HepG2 (cell line): ENCODE results near the gene NLRP5. TPM values are rescaled to one million over a fixed set of nuclear protein-coding genes. Genes with fewer than 3 reads are reported as not detected.

Experiments used
- ATAC-seq: fragments of 200-7000 bp; cut with Tn5 transposase; 3 replicates; pipeline ENCODE4 v1.9.1; 2020; ENCODE audit warnings: mild to moderate bottlenecking, moderate library complexity
- BruUV-seq: library from RNA; stranded (reverse); fragments of 400-500 nt; replicated peaks from 2 replicates; lab custom pipeline; 2021; lab: Mats Ljungman, UMichigan
- CTCF ChIA-PET: fragments of 300-600 bp; formaldehyde crosslinking; extraction: SDS; loops from one replicate; lab custom pipeline; 2021; ENCODE audit warnings: low total read pairs, inconsistent platforms, low intra/inter-chr PET ratio; lab: Yijun Ruan, JAX
- POLR2A ChIA-PET: fragments of 350-600 bp; sonication (Branson Sonifier 250); formaldehyde crosslinking; loops from one replicate; lab custom pipeline; 2020; ENCODE audit warnings: antibody characterized with exemption, inconsistent platforms; lab: Yijun Ruan, JAX
- DNase-seq: peaks from one replicate; pipeline ENCODE4 v3.0.0-alpha.2; 2015; ENCODE audit warnings: low spot score
- FAIRE-seq: peaks from 3 replicates; lab custom pipeline; 2011; peaks lifted over from hg19 to GRCh38; lab: Jason Lieb, UNC
- H2AFZ ChIP-seq: one replicate; pipeline ENCODE4 v1.6.1; 2011; ENCODE audit warnings: low read length, inconsistent platforms
- H3K27ac ChIP-seq: fragments of 300-600 bp; 3 replicates; pipeline ENCODE4 v1.8.0; 2011; ENCODE audit warnings: mixed run types, mild to moderate bottlenecking, mixed read lengths, low read length, inconsistent platforms; ENCODE audit not compliant: insufficient read depth; ENCODE audit errors: extremely low read length
- H3K27me3 ChIP-seq, 2 experiments: fragments of 200-600 bp in 1 of 2; 2 replicates in 1 of 2; 3 replicates in 1 of 2; pipeline versions ENCODE4 v1.6.0 to v1.8.0; 2011; ENCODE audit warnings: low read length in 2 of 2, mild to moderate bottlenecking in 2 of 2, moderate library complexity in 2 of 2, inconsistent platforms in 1 of 2; ENCODE audit not compliant: insufficient read depth in 2 of 2, control insufficient read depth in 1 of 2
- H3K36me3 ChIP-seq, 2 experiments: fragments of 200-600 bp in 1 of 2; replicated peaks in 1 of 2; 2 replicates in 1 of 2; 3 replicates in 1 of 2; pipeline versions ENCODE4 v1.5.1 to v1.8.0; 2011; ENCODE audit warnings: low read length in 2 of 2, inconsistent platforms in 1 of 2; ENCODE audit not compliant: insufficient read depth in 2 of 2, control insufficient read depth in 1 of 2
- H3K4me1 ChIP-seq: 2 replicates; pipeline ENCODE4 v1.5.1; 2012; ENCODE audit warnings: low read length, inconsistent platforms; ENCODE audit not compliant: insufficient read depth
- H3K4me2 ChIP-seq: 2 replicates; pipeline ENCODE4 v1.6.0; 2011; ENCODE audit warnings: low read depth, low read length, inconsistent platforms
- H3K4me3 ChIP-seq, 3 experiments: fragments of 200-600 bp in 1 of 3; sonication (generic), shearing (Covaris generic) in 1 of 3; replicated peaks in 1 of 3; 2 replicates each; pipeline ENCODE4 v1.5.1; 2011 to 2016; ENCODE audit warnings: low read length in 3 of 3, inconsistent platforms in 2 of 3, low read depth in 2 of 3, mild to moderate bottlenecking in 2 of 3, control low read depth in 1 of 3, mixed read lengths in 1 of 3; ENCODE audit not compliant: insufficient read depth in 1 of 3
- H3K79me2 ChIP-seq: one replicate; pipeline ENCODE4 v1.6.1; 2011; ENCODE audit warnings: low read length, inconsistent platforms; ENCODE audit not compliant: insufficient read depth
- H3K9ac ChIP-seq: 2 replicates; pipeline ENCODE4 v1.6.0; 2011; ENCODE audit warnings: mild to moderate bottlenecking, low read depth, low read length, inconsistent platforms; ENCODE audit not compliant: insufficient read depth
- H3K9me3 ChIP-seq: 2 replicates; pipeline ENCODE4 v1.5.1; 2012; ENCODE audit warnings: mild to moderate bottlenecking, low read length
- H4K20me1 ChIP-seq: 2 replicates; pipeline ENCODE4 v1.6.0; 2011; ENCODE audit warnings: inconsistent platforms, mild to moderate bottlenecking, low read length, moderate library complexity; ENCODE audit not compliant: insufficient read depth
- ARID2 ChIP-seq: sonication (generic); formaldehyde crosslinking; IDR thresholded peaks from 2 replicates; pipeline ENCODE4 v1.8.1; 2022; ENCODE audit warnings: mild to moderate bottlenecking, missing genetic modification reagents, borderline replicate concordance
- DMAP1 ChIP-seq: IDR thresholded peaks from 2 replicates; pipeline ENCODE4 v1.6.1; 2016
- FOSL1 ChIP-seq: sonication (generic); formaldehyde crosslinking; IDR thresholded peaks from 2 replicates; pipeline ENCODE4 v1.9.0; 2021; ENCODE audit warnings: missing genetic modification reagents, borderline replicate concordance
- HDAC2 ChIP-seq: sonication (generic); formaldehyde crosslinking; IDR thresholded peaks from 2 replicates; pipeline ENCODE4 v1.4.0; 2020; ENCODE audit warnings: missing genetic modification reagents
- MED13 ChIP-seq: sonication (generic); formaldehyde crosslinking; IDR thresholded peaks from 2 replicates; pipeline ENCODE4 v1.5.0; 2020; ENCODE audit warnings: missing genetic modification reagents
- PAXIP1 ChIP-seq: sonication (generic); formaldehyde crosslinking; conservative IDR thresholded peaks from 2 replicates; pipeline ENCODE4 v1.4.0; 2020; ENCODE audit warnings: mild to moderate bottlenecking, missing genetic modification reagents, moderate library complexity
- POLR2AphosphoS5 ChIP-seq: IDR thresholded peaks from 2 replicates; pipeline ENCODE4 v1.6.1; 2012; ENCODE audit warnings: low read depth, low read length
- PREB ChIP-seq: sonication (generic); formaldehyde crosslinking; IDR thresholded peaks from 2 replicates; pipeline ENCODE4 v1.4.0; 2020; ENCODE audit warnings: missing genetic modification reagents
- RARG ChIP-seq: sonication (generic); formaldehyde crosslinking; IDR thresholded peaks from 2 replicates; pipeline ENCODE4 v1.4.0; 2020; ENCODE audit warnings: low read depth, mild to moderate bottlenecking, missing genetic modification reagents
- TEAD3 ChIP-seq: optimal IDR thresholded peaks from 2 replicates; pipeline ENCODE3; 2016; ENCODE audit warnings: borderline replicate concordance
- ZNF343 ChIP-seq: sonication (generic); formaldehyde crosslinking; IDR thresholded peaks from 2 replicates; pipeline ENCODE4 v1.4.0; 2020; ENCODE audit warnings: mild to moderate bottlenecking, missing genetic modification reagents
- ZNF501 ChIP-seq: sonication (generic); formaldehyde crosslinking; IDR thresholded peaks from 2 replicates; pipeline ENCODE4 v1.5.1; 2020; ENCODE audit warnings: mild to moderate bottlenecking, moderate library complexity, missing genetic modification reagents
- ZNF710 ChIP-seq: sonication (generic); formaldehyde crosslinking; IDR thresholded peaks from 2 replicates; pipeline ENCODE4 v1.5.0; 2020; ENCODE audit warnings: mild to moderate bottlenecking, missing genetic modification reagents, borderline replicate concordance
- WGBS: methylation state at CpG from one replicate; pipeline ENCODE4 v1.1.6; 2017; ENCODE audit warnings: low lambda C conversion rate; 5-methylcytosine and 5-hydroxymethylcytosine counted together
- in situ Hi-C: cut with HindIII; loops from 2 replicates; pipeline ENCODE4 v1.10.0; 2017; ENCODE audit warnings: low pct_unique_long_range_greater_than_20kb; ENCODE audit not compliant: extremely low pct_ligation_motif_present
- intact Hi-C: fragments of 100-400 bp; cut with micrococcal nuclease; formaldehyde crosslinking; loops from one replicate; pipeline ENCODE4 v1.10.0; 2022; ENCODE audit not compliant: unreplicated experiment
- polyA plus RNA-seq, 8 experiments: library from polyadenylated mRNA; depleted of rRNA in 3 of 8; stranded (reverse) in 7 of 8; unstranded in 1 of 8; fragments of >200 nt; fragmentation: Illumina TruSeq in 4 of 8; extraction: Trizol in 4 of 8; gene quantifications; 2 replicates each; pipeline versions ENCODE4 v1.2.1 to v1.2.3, GENCODE V29; 2011 to 2016; ENCODE audit warnings: low read depth in 4 of 8, missing spikeins in 1 of 8, mixed read lengths in 1 of 8; ENCODE audit not compliant: insufficient read depth in 1 of 8
- total RNA-seq, 5 experiments: library from RNA; depleted of rRNA; stranded (reverse); fragments of >200 nt; fragmentation: Illumina TruSeq; extraction: Trizol; gene quantifications; 2 replicates each; pipeline ENCODE4 v1.2.3, GENCODE V29; 2016; ENCODE audit warnings: low read depth in 1 of 5
- TF ChIP-seq, protein P1 (sequence below): sonication (generic); formaldehyde crosslinking; IDR thresholded peaks from 2 replicates; pipeline ENCODE4 v1.5.0; 2020; ENCODE audit warnings: missing genetic modification reagents, mild to moderate bottlenecking, borderline replicate concordance

Gene NLRP5
- total and polyA plus RNA-seq, 2 of the 13 experiments (the other 11 are each of a cell fraction or from before 2014, with no cell fraction given), result not detected

DNA sequence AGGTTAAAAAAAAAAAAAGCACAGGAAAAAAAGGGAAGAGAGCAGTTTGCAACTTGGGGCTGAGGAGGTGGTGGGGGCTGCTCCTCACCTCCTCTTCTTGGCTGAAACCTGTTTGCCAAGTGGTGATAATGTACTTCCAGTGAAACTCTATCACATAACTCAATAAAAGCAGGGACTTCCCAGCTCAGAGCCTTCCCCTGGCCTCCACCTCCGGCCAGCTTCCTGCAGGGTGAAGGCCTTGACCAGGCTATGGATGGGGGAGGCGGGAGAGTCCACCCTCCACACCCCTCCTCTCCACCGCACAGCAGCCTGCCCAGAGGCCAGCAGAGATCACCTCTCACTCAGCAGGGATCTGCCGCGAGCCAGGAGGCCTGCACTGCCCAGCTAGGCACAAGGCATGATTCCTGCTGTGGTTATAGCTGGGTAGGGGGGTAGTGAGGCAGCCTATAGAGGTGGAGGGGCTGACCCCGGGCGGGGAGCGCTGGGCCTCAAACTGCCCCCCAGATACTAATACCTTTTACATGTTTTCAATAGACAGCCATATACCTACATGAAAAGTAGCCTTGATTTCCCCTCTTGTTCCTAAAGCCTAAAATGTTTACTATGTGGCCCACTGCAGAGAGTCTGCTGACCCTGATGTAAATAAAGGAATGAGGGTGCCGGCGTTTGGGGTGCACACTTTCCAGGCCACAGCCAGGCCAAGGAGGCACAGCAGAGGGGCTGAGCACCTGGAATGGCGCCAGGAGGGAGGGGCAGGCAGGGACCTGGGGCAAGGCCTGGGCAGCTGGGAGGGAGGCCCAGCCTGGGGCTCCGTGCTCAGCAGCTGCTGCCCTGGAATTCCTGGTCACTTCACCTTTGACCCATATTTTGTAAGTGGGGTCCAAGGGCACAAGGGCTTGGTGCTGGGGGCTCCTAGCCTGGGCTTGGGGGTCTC, 124.2 kb downstream of the NLRP5 start:
- no peaks in the 10 kb centered on the region for H3K9me3 ChIP-seq
- peak overlapping the region; percentile 23 to 57 (median 41); a peak in 5 of 6 replicates for H3K4me3 ChIP-seq
- H3K27ac ChIP-seq, result peak overlapping the region; percentile 83
- ChIA-PET CTCF (no interaction called here), POLR2A (interaction anchor here (0.6 to 3.7 kb wide), 10 partner anchors 9 to 204 kb away, joined by 3 to 58 read pairs (median 10); partner anchors contain the start of genes ZNF444, ZNF787 and ZSCAN5A)
- intact Hi-C loops (loop anchor here (1.0 to 5.0 kb wide), 3 partner anchors 11 to 773 kb away; partner anchors contain the start of genes KMT5C and ZNF787), in situ Hi-C loops (no loop called here)
- no peaks in the 10 kb centered on the region for H3K27me3 ChIP-seq
- peaks cover 6 to 14% of the 10 kb centered on the region in 2 experiments; a peak in 4 of 5 replicates for H3K36me3 ChIP-seq
- peaks cover 88% of the 10 kb centered on the region for H4K20me1 ChIP-seq
- DNase-seq (peak; percentile 78), FAIRE-seq (peak; percentile 84), ATAC-seq (peak; percentile 90)
- peak overlapping the region; percentile 50 for H3K9ac ChIP-seq
- H3K79me2 ChIP-seq, result peaks cover 90% of the 10 kb centered on the region
- peaks cover 90% of the 10 kb centered on the region for H3K4me1 ChIP-seq
- WGBS, result 2% methylated on average over 7 of the region's 12 CpGs
- BruUV-seq, result no TSS peak
- H2AFZ ChIP-seq, result no peak overlapping the region
- H3K4me2 ChIP-seq, result peak overlapping the region; percentile 73
- TF ChIP-seq POLR2AphosphoS5, result peak; percentile 47; the same call in 1 of the 2 replicates
- TF ChIP-seq, protein P1, sequence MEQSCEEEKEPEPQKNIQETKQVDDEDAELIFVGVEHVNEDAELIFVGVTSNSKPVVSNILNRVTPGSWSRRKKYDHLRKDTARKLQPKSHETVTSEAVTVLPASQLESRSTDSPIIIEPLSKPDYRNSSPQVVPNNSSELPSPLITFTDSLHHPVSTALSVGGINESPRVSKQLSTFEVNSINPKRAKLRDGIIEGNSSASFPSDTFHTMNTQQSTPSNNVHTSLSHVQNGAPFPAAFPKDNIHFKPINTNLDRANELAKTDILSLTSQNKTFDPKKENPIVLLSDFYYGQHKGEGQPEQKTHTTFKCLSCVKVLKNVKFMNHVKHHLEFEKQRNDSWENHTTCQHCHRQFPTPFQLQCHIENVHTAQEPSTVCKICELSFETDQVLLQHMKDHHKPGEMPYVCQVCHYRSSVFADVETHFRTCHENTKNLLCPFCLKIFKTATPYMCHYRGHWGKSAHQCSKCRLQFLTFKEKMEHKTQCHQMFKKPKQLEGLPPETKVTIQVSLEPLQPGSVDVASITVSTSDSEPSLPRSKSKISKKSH (CRISPR knock-in tag), result 0 out of 2 replicates have a peak, but pooled peaks have one; percentile 49
- TF ChIP-seq ZNF710 (CRISPR knock-in tag), result 0 out of 2 replicates have a peak, but pooled peaks have one; percentile 67
- no peak for TF ChIP-seq ARID2 (CRISPR knock-in tag)
- TF ChIP-seq ZNF343 (CRISPR knock-in tag), result 0 out of 2 replicates have a peak, but pooled peaks have one; percentile 45
- TF ChIP-seq FOSL1 (CRISPR knock-in tag), result no peak
- TF ChIP-seq ZNF501 (CRISPR knock-in tag), result no peak; the same call in 1 of the 2 replicates
- peak; percentile 91 for TF ChIP-seq TEAD3 (CRISPR knock-in tag)
- TF ChIP-seq MED13, result 0 out of 2 replicates have a peak, but pooled peaks have one; percentile 34
- no peak for TF ChIP-seq PREB (CRISPR knock-in tag)
- TF ChIP-seq DMAP1, result no peak
- TF ChIP-seq HDAC2 (CRISPR knock-in tag), result peak; percentile 19
- peak; percentile 89 for TF ChIP-seq PAXIP1 (CRISPR knock-in tag)
- TF ChIP-seq RARG, result no peak
